GM18526 (cell line): Measurements from ENCODE around the gene SLC16A13.

Experiments used
- POLR2A ChIP-seq: IDR thresholded peaks from 3 replicates; pipeline ENCODE4 v1.6.1; 2011; ENCODE audit not compliant: insufficient read length; ENCODE audit errors: extremely low read depth

The SLC16A13 gene, protein sequence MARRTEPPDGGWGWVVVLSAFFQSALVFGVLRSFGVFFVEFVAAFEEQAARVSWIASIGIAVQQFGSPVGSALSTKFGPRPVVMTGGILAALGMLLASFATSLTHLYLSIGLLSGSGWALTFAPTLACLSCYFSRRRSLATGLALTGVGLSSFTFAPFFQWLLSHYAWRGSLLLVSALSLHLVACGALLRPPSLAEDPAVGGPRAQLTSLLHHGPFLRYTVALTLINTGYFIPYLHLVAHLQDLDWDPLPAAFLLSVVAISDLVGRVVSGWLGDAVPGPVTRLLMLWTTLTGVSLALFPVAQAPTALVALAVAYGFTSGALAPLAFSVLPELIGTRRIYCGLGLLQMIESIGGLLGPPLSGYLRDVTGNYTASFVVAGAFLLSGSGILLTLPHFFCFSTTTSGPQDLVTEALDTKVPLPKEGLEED

DNA sequence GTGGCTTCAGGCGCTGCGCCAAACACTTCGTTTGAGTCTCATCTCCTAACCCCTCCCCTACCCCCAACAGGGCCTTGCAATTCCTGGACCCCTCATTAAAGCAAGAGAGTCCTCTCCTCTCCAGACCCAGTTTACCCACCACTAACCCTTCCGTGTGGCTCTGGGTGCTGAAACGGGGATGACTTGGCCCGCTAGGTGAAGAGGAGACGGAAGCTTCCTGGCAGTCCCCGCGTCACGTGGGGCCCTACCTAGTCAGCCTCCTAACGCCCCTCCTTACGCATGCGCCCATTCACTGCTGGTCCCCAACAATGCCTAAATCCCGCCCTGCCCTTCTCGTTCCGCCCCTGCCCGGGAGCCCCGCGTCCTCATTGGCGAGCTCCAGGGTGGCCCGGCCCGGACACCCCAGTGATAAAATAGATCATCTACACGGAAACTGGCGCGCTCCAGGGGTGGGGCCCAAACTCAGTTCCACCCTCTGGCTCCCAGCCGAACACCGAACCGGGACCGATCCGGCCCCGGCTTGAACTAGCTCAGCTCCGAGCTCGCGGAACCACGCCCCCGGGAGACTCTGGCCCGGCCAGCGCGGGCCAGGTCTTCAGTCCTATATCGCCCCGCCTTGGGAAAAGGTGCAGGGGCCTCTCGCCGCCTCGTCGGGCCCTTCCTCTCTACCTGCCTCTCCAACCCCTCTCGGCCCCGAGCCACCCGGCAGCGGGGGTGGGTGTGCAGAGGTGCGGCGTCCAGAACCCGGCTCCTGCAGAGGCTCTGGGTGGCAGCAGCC, at the start of gene SLC16A13:
SLC16A13 (plus strand) TSS at position 425 of the 778 bp plus-strand sequence. CDS start 368 bp downstream, outside the sequence.
- peak; percentile 92 for TF ChIP-seq POLR2A

DNA sequence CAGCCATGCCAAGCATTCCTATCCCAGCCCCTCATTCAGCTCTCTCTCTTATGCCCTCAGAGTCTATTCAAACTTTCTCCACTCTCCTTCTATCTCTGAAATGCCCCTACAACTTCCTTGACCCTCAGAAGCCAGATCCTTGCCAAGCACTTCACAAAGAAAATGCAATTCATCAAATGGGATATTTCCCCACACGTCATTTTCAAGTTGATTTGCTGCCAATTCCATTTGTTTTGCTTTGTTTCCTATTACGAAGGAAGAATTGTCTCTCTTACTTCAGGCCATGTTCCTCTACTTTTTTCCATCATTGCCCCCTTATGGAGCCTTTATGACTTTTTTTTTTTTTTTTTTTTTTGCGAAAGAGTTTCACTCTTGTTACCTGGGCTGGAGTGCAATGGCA, 49.1 kb upstream of the SLC16A13 start:
- TF ChIP-seq POLR2A, result no peak

DNA sequence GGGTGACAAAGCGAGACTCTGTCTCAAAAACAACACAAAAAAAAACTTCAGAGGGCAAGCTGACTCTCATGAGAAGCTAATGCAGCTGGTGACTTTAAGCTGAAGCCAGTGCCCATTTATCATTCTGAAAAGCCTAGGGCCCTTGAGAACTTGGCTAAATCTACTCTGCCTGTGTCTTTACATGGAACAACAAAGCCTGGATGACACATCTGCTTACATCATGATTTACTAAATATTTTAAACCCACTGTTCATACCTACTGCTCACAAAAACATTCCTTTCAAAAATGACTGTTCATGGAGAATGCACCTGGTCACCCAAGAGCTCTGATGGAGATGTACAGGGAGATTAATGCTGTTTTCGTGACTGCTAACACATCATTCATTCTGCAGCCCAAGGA, 46.0 kb upstream of the SLC16A13 start:
- TF ChIP-seq POLR2A, result no peak

DNA sequence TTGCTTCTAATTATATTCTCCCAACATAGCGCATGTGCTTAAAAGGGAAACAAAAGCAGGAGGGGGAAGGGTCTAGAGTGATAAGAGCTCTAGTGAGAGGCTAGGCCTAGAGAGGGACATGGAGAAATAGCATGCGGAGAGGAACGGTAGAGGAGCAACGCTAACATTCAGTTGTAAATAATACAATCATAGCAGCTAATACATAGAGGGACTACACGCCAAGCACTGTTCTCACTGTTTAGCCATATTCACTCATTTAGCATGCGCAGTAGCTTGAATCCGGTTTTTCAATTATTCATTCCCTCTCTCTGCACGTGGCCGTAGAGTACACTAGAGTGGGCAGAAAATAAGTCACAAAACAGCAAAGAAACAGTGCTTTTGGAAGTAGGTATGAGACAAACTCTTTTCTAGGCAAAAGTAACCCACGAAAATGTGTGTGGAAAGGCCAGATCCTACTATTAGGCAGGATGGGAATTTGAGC, 41.7 kb upstream of the SLC16A13 start:
- no peak for TF ChIP-seq POLR2A

DNA sequence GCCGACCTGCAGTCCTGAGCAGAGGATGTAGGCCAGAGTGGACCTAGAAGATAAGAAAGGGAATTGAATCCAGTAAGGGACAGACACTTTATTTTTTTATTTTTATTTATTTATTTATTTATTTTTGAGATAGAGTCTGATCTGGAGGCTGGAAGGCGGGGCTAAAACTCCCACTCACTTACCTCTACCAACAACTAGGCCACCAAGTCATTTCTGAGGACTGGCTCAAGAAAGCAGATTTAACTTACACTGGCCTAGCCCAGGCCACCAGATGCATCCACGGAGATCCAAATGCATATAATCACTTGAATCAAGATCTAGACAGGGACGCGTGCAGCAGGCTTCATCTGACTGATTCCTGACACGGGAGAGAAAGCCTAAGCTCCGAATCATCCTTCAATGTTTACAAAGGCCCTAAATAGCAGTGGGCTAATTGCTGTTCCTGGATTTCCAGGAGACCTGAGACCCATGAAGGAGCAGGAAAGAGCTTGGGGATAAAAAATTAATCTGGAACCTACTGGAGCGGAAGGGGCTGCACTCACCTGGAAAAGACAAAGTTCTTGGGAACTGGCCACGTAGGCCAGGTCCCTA, 41.1 kb upstream of the SLC16A13 start:
- no peak for TF ChIP-seq POLR2A

DNA sequence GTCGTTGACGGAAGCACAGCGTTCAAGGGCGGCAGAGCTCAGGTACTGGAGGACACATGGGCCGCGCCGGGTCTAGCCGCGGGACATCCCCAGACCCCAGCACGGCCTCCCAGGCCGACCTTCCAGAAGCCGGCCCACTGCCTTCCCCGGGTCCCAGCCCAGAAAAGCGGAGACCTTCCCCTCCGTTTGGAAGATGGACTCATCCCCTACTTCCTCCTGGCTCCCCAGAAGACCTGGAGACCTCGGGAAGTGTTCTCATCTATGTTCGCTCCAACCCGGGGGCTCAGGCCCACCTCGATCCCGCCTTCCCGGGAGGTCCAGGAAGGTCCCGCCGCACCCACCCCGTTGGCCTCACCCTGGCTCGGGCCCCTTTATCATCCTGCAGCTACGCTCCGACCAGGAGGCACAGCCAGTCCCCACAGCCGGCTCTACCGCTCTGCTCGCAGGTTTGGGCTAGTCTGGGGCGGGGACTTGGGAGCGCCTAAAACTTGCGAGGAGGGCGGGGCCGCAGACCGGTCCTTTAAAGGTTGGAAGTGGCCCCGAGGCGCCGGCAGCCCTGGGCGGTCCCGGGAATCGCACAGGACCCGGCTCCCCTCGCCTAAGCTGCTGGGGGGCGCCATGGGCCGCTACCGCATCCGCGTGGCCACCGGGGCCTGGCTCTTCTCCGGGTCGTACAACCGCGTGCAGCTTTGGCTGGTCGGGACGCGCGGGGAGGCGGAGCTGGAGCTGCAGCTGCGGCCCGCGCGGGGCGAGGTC, 40.1 kb upstream of the SLC16A13 start, which contains the start of gene ALOX12:
ALOX12 (plus strand) TSS at position 550 of the 756 bp plus-strand sequence; CDS start at position 619, 69 bp downstream.
- no peak for TF ChIP-seq POLR2A

DNA sequence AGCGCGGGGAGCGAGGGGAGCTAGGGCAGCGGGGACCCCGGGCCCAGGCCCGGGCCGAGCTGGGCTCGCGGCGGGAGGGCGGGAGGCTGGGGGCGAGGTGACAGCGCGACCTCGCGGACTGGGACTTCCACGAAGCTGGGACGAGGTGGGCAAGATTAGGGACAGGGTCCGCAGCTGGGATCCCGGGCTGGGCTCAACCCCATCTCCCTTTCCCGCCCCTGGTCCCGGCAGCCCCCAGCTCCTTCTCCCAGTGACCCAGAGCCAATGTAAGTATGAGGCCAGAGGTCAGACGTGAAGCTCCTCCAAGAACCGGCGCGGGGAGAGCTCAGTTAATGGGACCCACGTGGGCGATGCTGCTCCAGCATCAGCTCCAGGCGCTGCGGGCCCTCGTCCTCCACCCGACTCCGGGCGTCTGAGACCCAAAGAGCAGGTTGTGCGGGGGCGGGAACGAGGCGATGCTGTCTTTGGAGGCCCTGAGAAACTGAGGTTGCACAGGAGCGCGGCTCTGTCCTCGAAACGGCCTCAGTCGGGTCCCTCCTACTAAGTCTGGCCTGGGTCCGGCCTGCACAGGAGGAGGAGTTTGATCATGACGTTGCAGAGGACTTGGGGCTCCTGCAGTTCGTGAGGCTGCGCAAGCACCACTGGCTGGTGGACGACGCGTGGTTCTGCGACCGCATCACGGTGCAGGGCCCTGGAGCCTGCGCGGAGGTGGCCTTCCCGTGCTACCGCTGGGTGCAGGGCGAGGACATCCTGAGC, 39.4 kb upstream of the SLC16A13 start:
- TF ChIP-seq POLR2A, result no peak

DNA sequence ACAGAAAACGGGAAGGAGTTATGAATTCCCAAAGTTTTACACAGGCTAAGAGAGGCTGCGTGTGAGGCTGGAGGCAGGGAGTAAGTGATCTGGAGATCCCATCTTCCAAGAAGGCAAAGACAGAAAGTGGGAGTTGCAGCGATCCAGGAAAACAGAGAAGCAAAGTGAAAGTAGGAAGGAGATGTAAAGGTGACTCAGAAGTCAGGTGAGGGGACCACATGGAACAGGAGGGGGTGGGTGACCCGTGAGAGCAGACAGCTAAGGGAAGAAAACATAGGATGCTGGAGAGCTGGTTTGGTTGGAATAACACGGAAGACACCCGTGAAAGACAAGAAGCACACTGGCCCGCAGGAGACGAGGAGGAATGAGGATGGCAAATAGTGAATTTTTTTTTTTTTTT, 38.6 kb upstream of the SLC16A13 start:
- no peak for TF ChIP-seq POLR2A

DNA sequence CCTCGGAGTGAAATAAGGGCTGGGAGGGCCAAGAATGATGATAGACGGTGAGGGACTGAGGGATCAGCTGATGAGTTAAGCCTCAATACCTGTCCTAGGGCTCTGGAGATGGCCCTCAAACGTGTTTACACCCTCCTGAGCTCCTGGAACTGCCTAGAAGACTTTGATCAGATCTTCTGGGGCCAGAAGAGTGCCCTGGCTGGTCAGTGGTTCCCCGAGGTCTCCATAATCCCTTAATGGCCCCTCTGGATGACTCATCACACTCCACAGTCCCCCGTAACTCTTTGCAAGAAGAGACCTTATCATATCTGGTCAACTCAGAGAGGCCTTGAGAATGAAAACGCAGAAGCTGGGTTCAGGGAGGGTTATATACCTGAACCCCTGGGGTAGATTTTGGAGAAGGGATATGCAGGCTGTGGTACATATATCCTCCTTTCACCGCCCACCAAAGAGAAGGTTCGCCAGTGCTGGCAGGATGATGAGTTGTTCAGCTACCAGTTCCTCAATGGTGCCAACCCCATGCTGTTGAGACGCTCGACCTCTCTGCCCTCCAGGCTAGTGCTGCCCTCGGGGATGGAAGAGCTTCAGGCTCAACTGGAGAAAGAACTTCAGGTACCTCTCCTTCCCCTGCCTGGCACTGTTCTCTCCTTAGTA, 36.8 kb upstream of the SLC16A13 start:
- no peak for TF ChIP-seq POLR2A

DNA sequence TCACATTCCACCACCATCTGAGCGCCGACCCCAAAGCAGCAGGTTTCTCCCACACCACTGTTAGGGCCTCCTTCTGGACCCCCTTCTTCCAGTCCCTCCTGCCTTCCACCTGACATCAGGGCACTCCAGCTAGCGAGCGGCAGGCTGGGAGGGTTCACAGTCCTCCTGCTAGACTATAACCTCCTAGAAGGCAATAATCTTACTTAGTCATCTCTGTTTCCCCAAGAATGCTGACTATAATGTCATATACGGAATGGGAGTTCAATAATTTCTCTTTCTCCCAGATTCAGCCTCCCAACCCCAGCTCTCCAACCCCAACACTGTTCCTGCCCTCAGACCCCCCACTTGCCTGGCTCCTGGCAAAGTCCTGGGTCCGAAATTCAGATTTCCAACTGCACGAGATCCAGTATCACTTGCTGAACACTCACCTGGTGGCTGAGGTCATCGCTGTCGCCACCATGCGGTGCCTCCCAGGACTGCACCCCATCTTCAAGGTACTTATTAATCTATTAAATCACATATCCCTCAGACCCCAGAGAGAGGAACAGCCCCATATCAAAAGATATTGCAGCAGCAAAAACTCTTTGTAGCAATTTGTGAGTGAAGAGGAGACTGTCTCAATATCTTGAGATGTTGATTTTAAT, 34.4 kb upstream of the SLC16A13 start:
- TF ChIP-seq POLR2A, result no peak

DNA sequence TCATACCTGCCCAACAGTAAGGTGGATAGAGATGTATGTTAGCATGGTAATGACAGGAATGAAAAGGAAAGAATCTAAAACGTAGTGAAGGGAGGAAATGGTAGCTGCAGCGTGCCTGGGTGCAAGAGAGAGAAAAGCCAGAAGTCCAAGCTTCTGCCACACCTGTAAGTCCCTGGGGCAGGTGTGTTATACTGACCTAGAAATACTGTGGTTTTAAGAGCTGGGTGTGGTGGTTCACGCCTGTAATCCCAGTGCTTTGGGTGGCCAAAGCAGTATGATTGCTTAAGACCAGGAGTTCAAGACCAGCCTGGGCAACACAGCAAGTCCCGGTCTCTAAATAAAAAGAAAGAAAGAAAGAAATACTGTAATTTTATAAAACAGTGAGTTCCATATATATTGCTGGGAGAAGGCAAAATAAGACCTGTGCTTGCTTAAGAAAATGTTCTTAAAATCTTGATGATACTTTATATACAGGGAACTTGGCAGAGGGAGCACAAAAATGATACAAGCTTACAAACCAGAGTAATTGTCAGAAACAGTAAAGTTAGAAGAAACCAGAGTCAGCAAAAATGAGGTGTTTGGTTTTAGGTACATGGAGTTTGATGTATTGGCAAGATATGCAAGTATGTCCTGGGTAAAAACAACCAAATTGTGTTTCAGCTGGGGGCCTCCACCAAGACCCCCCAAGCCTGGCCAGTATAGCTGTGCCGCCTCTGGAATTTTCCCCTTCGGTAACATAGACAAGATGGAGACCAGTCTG, 33.3 kb upstream of the SLC16A13 start:
- TF ChIP-seq POLR2A, result no peak

DNA sequence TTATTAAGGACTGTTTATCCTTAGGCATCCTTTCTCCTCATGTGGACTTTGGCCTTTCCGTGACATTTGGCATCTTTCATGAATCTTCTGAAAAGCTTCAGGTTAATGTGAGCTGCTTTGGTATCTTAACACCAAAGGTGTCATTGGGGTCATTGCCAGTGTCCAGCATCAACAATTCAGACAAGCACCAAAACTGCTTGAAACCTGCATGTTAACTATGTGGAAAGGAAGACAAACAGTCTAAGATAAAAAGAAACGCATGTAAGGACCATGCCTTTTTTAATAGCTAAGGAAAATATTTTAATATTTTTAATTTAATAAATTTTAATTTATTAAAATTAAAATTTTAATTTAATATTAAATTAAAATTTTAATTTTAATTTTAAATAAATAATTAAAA, 32.1 kb upstream of the SLC16A13 start:
- TF ChIP-seq POLR2A, result no peak

DNA sequence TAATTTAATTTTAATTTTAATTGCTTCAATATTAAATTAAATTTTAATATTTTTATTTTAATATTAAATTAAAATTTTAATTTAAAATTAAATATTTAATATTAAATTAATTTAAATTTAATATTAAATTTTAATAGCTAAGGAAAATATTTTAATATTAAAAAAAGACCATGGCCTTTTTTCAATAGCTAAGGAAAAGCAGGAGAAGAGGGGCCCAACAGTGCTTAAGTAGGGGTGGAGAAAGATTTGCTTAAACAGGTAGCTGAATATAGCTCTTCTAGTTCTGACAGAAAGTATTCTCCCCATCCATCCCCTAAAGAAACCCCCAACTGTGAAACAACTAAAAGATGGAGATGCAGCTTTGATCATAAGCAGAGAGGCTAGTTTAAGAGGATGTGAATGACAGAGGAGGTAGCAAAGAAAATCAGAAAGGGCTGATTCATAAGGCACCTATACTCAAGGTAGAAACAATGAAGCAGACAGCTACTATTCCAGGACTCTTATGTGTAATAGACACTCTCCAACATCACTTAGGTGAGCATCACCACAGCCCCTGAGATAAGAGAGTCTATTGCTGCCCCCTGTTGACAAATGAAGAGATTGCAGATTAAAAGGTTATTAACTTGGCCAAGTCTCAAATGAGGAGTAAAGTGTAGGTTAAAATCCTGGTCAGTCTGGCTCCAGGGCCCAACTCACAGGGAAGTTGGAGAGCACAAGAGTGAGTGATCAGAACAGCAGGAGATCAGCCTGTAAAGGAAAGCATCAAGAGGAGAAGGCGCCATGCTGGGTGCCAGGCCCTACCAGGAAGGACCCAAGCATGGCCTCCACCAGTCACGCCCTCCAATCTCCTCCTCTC, 31.2 kb upstream of the SLC16A13 start:
- no peak for TF ChIP-seq POLR2A
